ENCODE results near the gene TCP11L2.

Gene TCP11L2

GRCh38 chr12:106299202-106299774 is 3.2 kb upstream of the TCP11L2 start:
- TF ChIP-seq CTCF (conservative IDR thresholded peaks at IDR 0.05; ENCODE audit: low read length), result no peak
- H3K4me3 ChIP-seq (ENCODE audit: low read length), result no peak overlapping the region
- peak; percentile 81 for DNase-seq (ENCODE audit: low read depth)

GRCh38 chr12:106300761-106301160 is 1.8 kb upstream of the TCP11L2 start:
- DNase-seq (ENCODE audit: low read depth), result no peak
- TF ChIP-seq CTCF (conservative IDR thresholded peaks at IDR 0.05; ENCODE audit: low read length), result no peak
- no peak overlapping the region for H3K4me3 ChIP-seq (ENCODE audit: low read length)

- TF ChIP-seq CTCF (conservative IDR thresholded peaks at IDR 0.05; ENCODE audit: low read length), result no peak
- H3K4me3 ChIP-seq (ENCODE audit: low read length), result peak overlapping the region; percentile 75
- DNase-seq (ENCODE audit: low read depth), result peak; percentile 85
Observed at GRCh38 chr12:106301241-106301610, 1.3 kb upstream of the TCP11L2 start.

- DNase-seq (ENCODE audit: low read depth), result peak; percentile 25
Observed at GRCh38 chr12:106301611-106302321, 767 bp upstream of the TCP11L2 start.

GRCh38 chr12:106303202-106303820 is 778 bp downstream of the TCP11L2 start:
- peak overlapping the region; percentile 100 for H3K4me3 ChIP-seq (ENCODE audit: low read length)
- peak; percentile 78 for DNase-seq (ENCODE audit: low read depth)
- peak; percentile 26; the same call in 1 of the 2 replicates for TF ChIP-seq CTCF (conservative IDR thresholded peaks at IDR 0.05; ENCODE audit: low read length)

More at GRCh38 chr12:106301611-106302321, 767 bp upstream of the TCP11L2 start:
- peak; percentile 10; the same call in 1 of the 2 replicates for TF ChIP-seq CTCF (conservative IDR thresholded peaks at IDR 0.05; ENCODE audit: low read length)
- H3K4me3 ChIP-seq (ENCODE audit: low read length), result peak overlapping the region; percentile 75

GRCh38 chr12:106304001-106304421 is 1.5 kb downstream of the TCP11L2 start:
- no peak for TF ChIP-seq CTCF (conservative IDR thresholded peaks at IDR 0.05; ENCODE audit: low read length)

More at GRCh38 chr12:106304001-106304421, 1.5 kb downstream of the TCP11L2 start:
- peak; percentile 61 for DNase-seq (ENCODE audit: low read depth)
- H3K4me3 ChIP-seq (ENCODE audit: low read length), result peak overlapping the region; percentile 100
